Suprapubic skin (tissue), 4 donors: ENCODE data around the gene MTURN. TPM values are rescaled to one million over a fixed set of nuclear protein-coding genes. Genes with fewer than 3 reads are reported as not detected.

Experiments used
- DNase-seq, 2 donors: peaks; one replicate each; pipeline ENCODE4 v3.0.0-alpha.2; 2019; ENCODE audit warnings: low spot score in 2 of 2
- H3K27ac ChIP-seq: fragments of 200-600 bp; sonication (generic); one replicate; pipeline ENCODE4 v1.5.1; 2019
- H3K27me3 ChIP-seq: fragments of 200-600 bp; sonication (generic); one replicate; pipeline ENCODE4 v1.5.1; 2019
- H3K36me3 ChIP-seq: fragments of 200-600 bp; sonication (generic); one replicate; pipeline ENCODE4 v1.5.1; 2019
- H3K4me1 ChIP-seq: fragments of 200-600 bp; sonication (generic); one replicate; pipeline ENCODE4 v1.5.1; 2019
- H3K4me3 ChIP-seq: fragments of 200-600 bp; sonication (generic); one replicate; pipeline ENCODE4 v1.5.1; 2019; ENCODE audit warnings: mild to moderate bottlenecking
- H3K9me3 ChIP-seq: fragments of 200-600 bp; sonication (generic); one replicate; pipeline ENCODE4 v1.5.1; 2019
- CTCF ChIP-seq, 2 donors: fragments of 200-600 bp in 1 of 2; fragments of 450-650 bp in 1 of 2; sonication (generic) in 1 of 2; IDR thresholded peaks; one replicate each; pipeline ENCODE4 v1.5.1; 2016 to 2019; ENCODE audit warnings: antibody characterized with exemption in 2 of 2, mild to moderate bottlenecking in 1 of 2, moderate library complexity in 1 of 2
- EP300 ChIP-seq: sonication (generic); formaldehyde crosslinking; IDR thresholded peaks from one replicate; pipeline ENCODE4 v1.6.1; 2017; ENCODE audit warnings: antibody characterized with exemption
- POLR2A ChIP-seq, 2 donors: fragments of 450-650 bp; IDR thresholded peaks; one replicate each; pipeline ENCODE4 v1.6.1; 2017; ENCODE audit warnings: antibody characterized with exemption in 2 of 2, mild to moderate bottlenecking in 2 of 2, moderate library complexity in 2 of 2
- POLR2AphosphoS5 ChIP-seq, 3 donors: sonication (generic); formaldehyde crosslinking; IDR thresholded peaks; one replicate each; pipeline ENCODE4 v1.6.1; 2017; ENCODE audit warnings: antibody characterized with exemption in 3 of 3
- WGBS: methylation state at CpG from one replicate; pipeline ENCODE4 v1.1.5; 2018; 5-methylcytosine and 5-hydroxymethylcytosine counted together
- total RNA-seq, 4 donors: library from RNA; depleted of rRNA; stranded (reverse); fragments of >200 nt; gene quantifications; one replicate each; pipeline ENCODE4 v1.1.0, GENCODE V29; 2016

MTURN gene
- total RNA-seq, 4 donors from 2014 or later = 42.9 to 103 (median 58.0) TPM

GRCh38 chr7:30193336-30193943, 58.7 kb downstream of the MTURN start:
- no peaks in the 10 kb centered on the region for H3K9me3 ChIP-seq
- DNase-seq = no peak
- H3K27ac ChIP-seq = no peak overlapping the region
- TF ChIP-seq CTCF (IDR thresholded peaks at IDR 0.05) = no peak
- TF ChIP-seq EP300 = no peak
- TF ChIP-seq POLR2A (IDR thresholded peaks at IDR 0.05) = no peak
- TF ChIP-seq POLR2AphosphoS5 (IDR thresholded peaks at IDR 0.05) = no peak
- no peak overlapping the region for H3K4me3 ChIP-seq
- H3K4me1 ChIP-seq = no peaks in the 10 kb centered on the region
- 72% methylated on average over 5 of the region's 5 CpGs for WGBS
- H3K27me3 ChIP-seq = no peaks in the 10 kb centered on the region
- H3K36me3 ChIP-seq = peaks cover 8% of the 10 kb centered on the region

- Histone ChIP-seq H3K4me3 (no peak overlapping the region), H3K36me3 (peaks cover 8% of the 10 kb centered on the region), H3K9me3 (no peaks in the 10 kb centered on the region), H3K4me1 (peaks cover 8% of the 10 kb centered on the region), H3K27me3 (no peaks in the 10 kb centered on the region), H3K27ac (no peak overlapping the region)
- no peak for DNase-seq
- TF ChIP-seq CTCF (IDR thresholded peaks at IDR 0.05) = no peak
- no peak for TF ChIP-seq POLR2A (IDR thresholded peaks at IDR 0.05)
- TF ChIP-seq POLR2AphosphoS5 (IDR thresholded peaks at IDR 0.05) = no peak
These were observed 61.6 kb downstream of the MTURN start for GRCh38 chr7:30196408-30196807.

- no peak for DNase-seq
- Histone ChIP-seq H3K27me3 (no peaks in the 10 kb centered on the region), H3K4me3 (no peak overlapping the region), H3K27ac (no peak overlapping the region), H3K9me3 (no peaks in the 10 kb centered on the region), H3K36me3 (peaks cover 8% of the 10 kb centered on the region), H3K4me1 (peaks cover 8% of the 10 kb centered on the region)
- WGBS = 56% methylated on average over 1 of the region's 1 CpG
- TF ChIP-seq POLR2AphosphoS5 (IDR thresholded peaks at IDR 0.05) (no peak), EP300 (no peak), POLR2A (IDR thresholded peaks at IDR 0.05) (no peak), CTCF (IDR thresholded peaks at IDR 0.05) (no peak)
These were observed 62.7 kb downstream of the MTURN start for GRCh38 chr7:30197438-30197837.

DNA sequence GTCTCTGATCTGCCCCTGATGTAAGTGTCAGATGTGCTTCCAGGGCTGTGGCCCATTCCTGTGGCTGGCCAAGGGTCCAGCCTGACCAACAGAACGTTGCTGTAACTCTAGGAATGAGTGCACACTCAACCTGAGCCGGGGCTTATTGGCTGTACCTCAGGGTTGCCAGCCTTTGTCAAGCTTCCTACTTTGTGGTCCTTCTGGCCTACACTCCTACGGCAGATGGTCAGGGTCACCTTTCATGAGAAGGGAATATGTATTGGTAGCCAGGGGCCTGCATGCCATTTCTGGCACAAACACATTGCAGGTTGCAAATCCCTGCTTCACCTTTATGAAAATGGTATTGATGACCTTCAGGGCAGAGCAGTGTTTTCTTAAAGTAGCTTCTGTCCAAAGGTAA, 64.5 kb downstream of the MTURN start:
- 93% methylated on average over 3 of the region's 3 CpGs for WGBS

GRCh38 chr7:30200591-30200990, 65.8 kb downstream of the MTURN start:
- WGBS = 47% methylated on average over 2 of the region's 2 CpGs
- Histone ChIP-seq H3K36me3 (peaks cover 6% of the 10 kb centered on the region), H3K27me3 (no peaks in the 10 kb centered on the region), H3K4me1 (peaks cover 8% of the 10 kb centered on the region), H3K9me3 (no peaks in the 10 kb centered on the region), H3K27ac (no peak overlapping the region), H3K4me3 (no peak overlapping the region)
- DNase-seq = no peak
- TF ChIP-seq POLR2A (IDR thresholded peaks at IDR 0.05) (no peak), CTCF (IDR thresholded peaks at IDR 0.05) (no peak), POLR2AphosphoS5 (IDR thresholded peaks at IDR 0.05) (no peak), EP300 (no peak)

More for the DNA sequence above, 64.5 kb downstream of the MTURN start:
- no peak overlapping the region for H3K27ac ChIP-seq
- H3K4me1 ChIP-seq = peaks cover 8% of the 10 kb centered on the region
- H3K27me3 ChIP-seq = no peaks in the 10 kb centered on the region
- no peak for TF ChIP-seq POLR2A (IDR thresholded peaks at IDR 0.05)
- no peak for TF ChIP-seq CTCF (IDR thresholded peaks at IDR 0.05)
- no peak for TF ChIP-seq POLR2AphosphoS5 (IDR thresholded peaks at IDR 0.05)
- TF ChIP-seq EP300 = no peak
- no peaks in the 10 kb centered on the region for H3K9me3 ChIP-seq
- H3K36me3 ChIP-seq = peaks cover 8% of the 10 kb centered on the region
- no peak overlapping the region for H3K4me3 ChIP-seq
- DNase-seq = no peak
